DOHH2 (cell line): Measurements from ENCODE around the gene FASTKD1.
"Not testable (repeated sequence)": the region's sequence is repeated elsewhere in the genome, so short reads cannot be mapped to it uniquely, and the experiment has no call there.

ENCODE experiments used
- H3F3A ChIP-seq: fragments of 200-600 bp; sonication (generic), shearing (Covaris generic); 2 replicates; pipeline ENCODE4 v1.6.0; 2016; ENCODE audit warnings: antibody characterized with exemption, mild to moderate bottlenecking; ENCODE audit not compliant: control insufficient read depth, insufficient read depth
- H3K27ac ChIP-seq: fragments of 200-600 bp; sonication (generic); 2 replicates; pipeline ENCODE4 v1.5.1; 2014; ENCODE audit warnings: low read depth, mild to moderate bottlenecking, low read length, moderate library complexity
- H3K27me3 ChIP-seq: fragments of 200-600 bp; sonication (generic); 2 replicates; pipeline ENCODE4 v1.6.1; 2014; ENCODE audit warnings: mild to moderate bottlenecking, low read length, mixed read lengths; ENCODE audit not compliant: control insufficient read depth
- H3K36me3 ChIP-seq: fragments of 200-600 bp; sonication (generic); 2 replicates; pipeline ENCODE4 v1.6.1; 2014; ENCODE audit warnings: mild to moderate bottlenecking, low read length, moderate library complexity, mixed read lengths; ENCODE audit not compliant: control insufficient read depth
- H3K4me1 ChIP-seq: fragments of 200-600 bp; sonication (generic); 2 replicates; pipeline ENCODE4 v1.6.1; 2014; ENCODE audit warnings: mild to moderate bottlenecking, low read length, mixed read lengths; ENCODE audit not compliant: control insufficient read depth
- H3K4me2 ChIP-seq: fragments of 200-600 bp; sonication (generic); 2 replicates; pipeline ENCODE4 v1.6.0; 2014; ENCODE audit warnings: mild to moderate bottlenecking, low read length, moderate library complexity
- H3K4me3 ChIP-seq: fragments of 200-600 bp; sonication (generic); 2 replicates; pipeline ENCODE4 v1.5.1; 2014; ENCODE audit warnings: mild to moderate bottlenecking, low read length, mixed read lengths
- H3K79me2 ChIP-seq: fragments of 200-600 bp; sonication (generic); 2 replicates; pipeline ENCODE4 v1.6.1; 2014; ENCODE audit warnings: mild to moderate bottlenecking, low read length, mixed read lengths; ENCODE audit not compliant: control insufficient read depth
- H3K9me2 ChIP-seq: fragments of 200-600 bp; sonication (generic); replicated peaks from 2 replicates; pipeline ENCODE4 v1.6.1; 2014; ENCODE audit warnings: mild to moderate bottlenecking, low read length, mixed read lengths; ENCODE audit not compliant: control insufficient read depth
- H3K9me3 ChIP-seq: fragments of 200-600 bp; sonication (generic); 2 replicates; pipeline ENCODE4 v1.6.1; 2014; ENCODE audit warnings: antibody characterized with exemption, low read length, mixed read lengths; ENCODE audit not compliant: control insufficient read depth, insufficient read depth
- H4K20me1 ChIP-seq: fragments of 200-600 bp; sonication (generic); 2 replicates; pipeline ENCODE4 v1.6.0; 2014; ENCODE audit warnings: low read depth, mild to moderate bottlenecking, antibody characterized with exemption, low read length, moderate library complexity; ENCODE audit not compliant: control insufficient read depth, insufficient read depth
- EZH2phosphoT487 ChIP-seq: fragments of 200-600 bp; sonication (generic); IDR thresholded peaks from 2 replicates; pipeline ENCODE4 v1.6.1; 2017; ENCODE audit warnings: borderline replicate concordance, mild to moderate bottlenecking, antibody characterized with exemption, low read length, moderate library complexity, mixed read lengths
- TF ChIP-seq, protein P1 (sequence below): fragments of 200-600 bp; sonication (generic); IDR thresholded peaks from one replicate; pipeline ENCODE4 v1.5.1; 2014; ENCODE audit warnings: antibody characterized with exemption, mild to moderate bottlenecking, low read depth, low read length; ENCODE audit not compliant: poor library complexity, severe bottlenecking

FASTKD1 gene

DNA sequence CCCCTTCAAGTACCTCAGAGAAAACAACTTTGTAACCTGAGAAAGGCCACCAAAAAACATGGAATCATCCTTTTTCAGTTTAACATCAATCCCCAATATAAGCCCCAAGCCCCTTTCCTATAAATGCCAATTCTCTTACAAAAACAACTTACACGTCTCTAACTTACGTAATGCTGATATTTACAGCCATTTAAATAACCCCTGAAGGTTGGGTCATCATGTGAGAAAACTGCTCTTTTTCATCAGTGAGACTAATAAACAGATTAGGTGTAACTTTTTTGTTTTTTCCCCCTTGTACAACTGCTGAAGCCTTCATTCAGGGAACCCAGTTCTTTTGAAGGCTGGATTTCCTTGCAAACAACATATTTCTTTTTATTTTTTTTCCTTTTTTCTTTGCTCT is 3.7 kb downstream of the FASTKD1 start:
- no peaks in the 10 kb centered on the region for H3K27me3 ChIP-seq
- no peak overlapping the region for H3K4me2 ChIP-seq
- no peaks in the 10 kb centered on the region for H4K20me1 ChIP-seq
- no peaks in the 10 kb centered on the region for H3K9me3 ChIP-seq
- peaks cover 31% of the 10 kb centered on the region for H3K79me2 ChIP-seq
- peaks cover 10% of the 10 kb centered on the region for H3K4me1 ChIP-seq
- TF ChIP-seq EZH2phosphoT487, result no peak
- TF ChIP-seq, protein P1, sequence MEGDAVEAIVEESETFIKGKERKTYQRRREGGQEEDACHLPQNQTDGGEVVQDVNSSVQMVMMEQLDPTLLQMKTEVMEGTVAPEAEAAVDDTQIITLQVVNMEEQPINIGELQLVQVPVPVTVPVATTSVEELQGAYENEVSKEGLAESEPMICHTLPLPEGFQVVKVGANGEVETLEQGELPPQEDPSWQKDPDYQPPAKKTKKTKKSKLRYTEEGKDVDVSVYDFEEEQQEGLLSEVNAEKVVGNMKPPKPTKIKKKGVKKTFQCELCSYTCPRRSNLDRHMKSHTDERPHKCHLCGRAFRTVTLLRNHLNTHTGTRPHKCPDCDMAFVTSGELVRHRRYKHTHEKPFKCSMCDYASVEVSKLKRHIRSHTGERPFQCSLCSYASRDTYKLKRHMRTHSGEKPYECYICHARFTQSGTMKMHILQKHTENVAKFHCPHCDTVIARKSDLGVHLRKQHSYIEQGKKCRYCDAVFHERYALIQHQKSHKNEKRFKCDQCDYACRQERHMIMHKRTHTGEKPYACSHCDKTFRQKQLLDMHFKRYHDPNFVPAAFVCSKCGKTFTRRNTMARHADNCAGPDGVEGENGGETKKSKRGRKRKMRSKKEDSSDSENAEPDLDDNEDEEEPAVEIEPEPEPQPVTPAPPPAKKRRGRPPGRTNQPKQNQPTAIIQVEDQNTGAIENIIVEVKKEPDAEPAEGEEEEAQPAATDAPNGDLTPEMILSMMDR, result no peak
- H3K9me2 ChIP-seq, result no peaks in the 10 kb centered on the region
- H3F3A ChIP-seq, result no peaks in the 10 kb centered on the region
- H3K27ac ChIP-seq, result no peak overlapping the region
- peaks cover 10% of the 10 kb centered on the region for H3K36me3 ChIP-seq
- H3K4me3 ChIP-seq, result no peak overlapping the region

- Histone ChIP-seq H3K27me3 (no peaks in the 10 kb centered on the region), H3K79me2 (peaks cover 5% of the 10 kb centered on the region), H3F3A (no peaks in the 10 kb centered on the region), H3K9me2 (no peaks in the 10 kb centered on the region), H3K36me3 (peaks cover 7% of the 10 kb centered on the region; the same call in 1 of the 2 replicates), H3K27ac (no peak overlapping the region), H3K4me3 (no peak overlapping the region), H3K9me3 (no peaks in the 10 kb centered on the region), H3K4me2 (no peak overlapping the region), H4K20me1 (no peaks in the 10 kb centered on the region), H3K4me1 (no peaks in the 10 kb centered on the region)
- TF ChIP-seq, protein P1, result no peak
These were observed 8.0 kb downstream of the FASTKD1 start for GRCh38 chr2:169565686-169566085.

GRCh38 chr2:169562519-169562918 is 11.1 kb downstream of the FASTKD1 start:
- Histone ChIP-seq H3K4me2 (no peak overlapping the region), H4K20me1 (no peaks in the 10 kb centered on the region), H3K9me2 (no peaks in the 10 kb centered on the region), H3K27me3 (no peaks in the 10 kb centered on the region), H3K27ac (no peak overlapping the region), H3K9me3 (no peaks in the 10 kb centered on the region), H3K4me1 (no peaks in the 10 kb centered on the region), H3K36me3 (peaks cover 12% of the 10 kb centered on the region), H3K79me2 (no peaks in the 10 kb centered on the region), H3F3A (peaks cover 6% of the 10 kb centered on the region; the same call in 1 of the 2 replicates), H3K4me3 (no peak overlapping the region)
- TF ChIP-seq, protein P1, result no peak
- TF ChIP-seq EZH2phosphoT487, result no peak

- H3K27ac ChIP-seq, result not testable (repeated sequence)
These were observed 11.6 kb downstream of the FASTKD1 start for GRCh38 chr2:169562084-169562483.

More at GRCh38 chr2:169562084-169562483, 11.6 kb downstream of the FASTKD1 start:
- not testable (repeated sequence) for H3K9me2 ChIP-seq, H3K27me3 ChIP-seq, H3F3A ChIP-seq, H3K4me2 ChIP-seq, H3K36me3 ChIP-seq, H3K79me2 ChIP-seq, H3K4me1 ChIP-seq, H4K20me1 ChIP-seq, H3K9me3 ChIP-seq, H3K4me3 ChIP-seq
